ENCODE results near the gene SH3BP2. TPM values are rescaled to one million over a fixed set of nuclear protein-coding genes. Genes with fewer than 3 reads are reported as not detected.

SH3BP2 gene
- polyA plus RNA-seq, 1 donor from 2014 or later = 87.9 TPM

GRCh38 chr4:2812612-2813354, 19.9 kb downstream of the SH3BP2 start:
- no peaks in the 10 kb centered on the region for H3K79me2 ChIP-seq (replicated peaks; ENCODE audit: insufficient read depth, low read length)

GRCh38 chr4:2813446-2814405, 20.8 kb downstream of the SH3BP2 start:
- TF ChIP-seq CTCF (IDR thresholded peaks at IDR 0.05; ENCODE audit: poor library complexity, severe bottlenecking) (no peak), POLR2AphosphoS5 (IDR thresholded peaks at IDR 0.05) (no peak), EP300 (conservative IDR thresholded peaks at IDR 0.05; ENCODE audit: poor library complexity, severe bottlenecking) (no peak), RAD21 (conservative IDR thresholded peaks at IDR 0.05) (no peak), EZH2 (IDR thresholded peaks at IDR 0.05; ENCODE audit: borderline replicate concordance, insufficient read depth, low read length, poor library complexity, severe bottlenecking) (no peak), SMC3 (conservative IDR thresholded peaks at IDR 0.05; ENCODE audit: poor library complexity) (no peak), TAF1 (IDR thresholded peaks at IDR 0.05; ENCODE audit: low read depth) (no peak), REST (IDR thresholded peaks at IDR 0.05; ENCODE audit: borderline replicate concordance) (no peak), MXI1 (conservative IDR thresholded peaks at IDR 0.05; ENCODE audit: poor library complexity, severe bottlenecking) (no peak)
- Histone ChIP-seq H4K20me1 (ENCODE audit: insufficient read depth) (no peaks in the 10 kb centered on the region), H3K9ac (ENCODE audit: low read length) (no peak overlapping the region), H3K4me2 (ENCODE audit: low read length) (no peak overlapping the region), H3K36me3 (ENCODE audit: insufficient read depth, low read length) (no peaks in the 10 kb centered on the region), H3K9me2 (ENCODE audit: insufficient read depth, low read length) (no peaks in the 10 kb centered on the region), H2AFZ (ENCODE audit: low read depth, low read length) (no peak overlapping the region), H3F3A (ENCODE audit: insufficient read depth, low read length, poor library complexity, severe bottlenecking) (no peaks in the 10 kb centered on the region), H3K9me3 (ENCODE audit: low read length) (no peaks in the 10 kb centered on the region), H3K79me2 (replicated peaks; ENCODE audit: insufficient read depth, low read length) (peaks cover 4% of the 10 kb centered on the region), H3K27me3 (ENCODE audit: insufficient read depth, low read depth, low read length) (no peaks in the 10 kb centered on the region), H3K27ac (ENCODE audit: low read length) (no peak overlapping the region), H3K4me3 (ENCODE audit: low read length) (no peak overlapping the region)

More at GRCh38 chr4:2812612-2813354, 19.9 kb downstream of the SH3BP2 start:
- H3K27ac ChIP-seq (ENCODE audit: low read length) = no peak overlapping the region
- TF ChIP-seq MXI1 (conservative IDR thresholded peaks at IDR 0.05; ENCODE audit: poor library complexity, severe bottlenecking) (no peak), POLR2AphosphoS5 (IDR thresholded peaks at IDR 0.05) (no peak), EP300 (conservative IDR thresholded peaks at IDR 0.05; ENCODE audit: poor library complexity, severe bottlenecking) (no peak), CTCF (IDR thresholded peaks at IDR 0.05; ENCODE audit: poor library complexity, severe bottlenecking) (no peak), TAF1 (IDR thresholded peaks at IDR 0.05; ENCODE audit: low read depth) (no peak), SMC3 (conservative IDR thresholded peaks at IDR 0.05; ENCODE audit: poor library complexity) (no peak)
- no peak overlapping the region for H3K4me2 ChIP-seq (ENCODE audit: low read length)
- H3K9me3 ChIP-seq (ENCODE audit: low read length) = no peaks in the 10 kb centered on the region
- H3K9ac ChIP-seq (ENCODE audit: low read length) = no peak overlapping the region
- H3K4me3 ChIP-seq (ENCODE audit: low read length) = no peak overlapping the region
- H2AFZ ChIP-seq (ENCODE audit: low read depth, low read length) = no peak overlapping the region
- no peaks in the 10 kb centered on the region for H3K36me3 ChIP-seq (ENCODE audit: insufficient read depth, low read length)
- H3K9me2 ChIP-seq (ENCODE audit: insufficient read depth, low read length) = no peaks in the 10 kb centered on the region
- no peaks in the 10 kb centered on the region for H4K20me1 ChIP-seq (ENCODE audit: insufficient read depth)
- H3F3A ChIP-seq (ENCODE audit: insufficient read depth, low read length, poor library complexity, severe bottlenecking) = no peaks in the 10 kb centered on the region
- H3K27me3 ChIP-seq (ENCODE audit: insufficient read depth, low read depth, low read length) = no peaks in the 10 kb centered on the region

Data from neural cell (in vitro differentiated cells).